Endothelial cell (in vitro differentiated cells): Measurements from ENCODE around the gene SPATA20. TPM values are rescaled to one million over a fixed set of nuclear protein-coding genes. Genes with fewer than 3 reads are reported as not detected.

Source experiments
- DNase-seq: peaks from one replicate; pipeline ENCODE4 v3.0.0; 2021; ENCODE audit warnings: low spot score
- H3K27ac Mint-ChIP-seq: one replicate; pipeline ENCODE4 v1.8.0; 2021; ENCODE audit warnings: mixed read lengths, inconsistent platforms; ENCODE audit not compliant: unreplicated experiment
- H3K27me3 Mint-ChIP-seq: one replicate; pipeline ENCODE4 v1.8.0; 2021; ENCODE audit warnings: mild to moderate bottlenecking, moderate library complexity, mixed read lengths, inconsistent platforms; ENCODE audit not compliant: unreplicated experiment
- H3K36me3 Mint-ChIP-seq: one replicate; pipeline ENCODE4 v1.8.0; 2021; ENCODE audit warnings: mild to moderate bottlenecking, low read depth, mixed read lengths, inconsistent platforms; ENCODE audit not compliant: unreplicated experiment
- H3K4me1 Mint-ChIP-seq: one replicate; pipeline ENCODE4 v1.8.0; 2021; ENCODE audit warnings: mild to moderate bottlenecking, mixed read lengths, inconsistent platforms; ENCODE audit not compliant: unreplicated experiment
- H3K4me3 Mint-ChIP-seq: one replicate; pipeline ENCODE4 v1.8.0; 2021; ENCODE audit warnings: mild to moderate bottlenecking, mixed read lengths, inconsistent platforms; ENCODE audit not compliant: unreplicated experiment
- H3K9me3 Mint-ChIP-seq: one replicate; pipeline ENCODE4 v1.8.0; 2021; ENCODE audit warnings: mixed read lengths, inconsistent platforms; ENCODE audit not compliant: unreplicated experiment
- total RNA-seq: library from RNA; stranded (reverse); fragmentation: NEBNext Ultra II Directional; extraction: Animal tissue kit (Norgen Biotek cat#: 25700); gene quantifications from one replicate; pipeline ENCODE4 v1.2.1, GENCODE V29; 2021; ENCODE audit not compliant: unreplicated experiment
- TF ChIP-seq, protein P1 (sequence below): fragments of 200-600 bp; sonication (generic); IDR thresholded peaks from one replicate; pipeline ENCODE4 v1.5.0; 2021; ENCODE audit warnings: antibody characterized with exemption; ENCODE audit not compliant: unreplicated experiment

The SPATA20 gene
- total RNA-seq, 1 donor from 2014 or later = 72.5 TPM

DNA sequence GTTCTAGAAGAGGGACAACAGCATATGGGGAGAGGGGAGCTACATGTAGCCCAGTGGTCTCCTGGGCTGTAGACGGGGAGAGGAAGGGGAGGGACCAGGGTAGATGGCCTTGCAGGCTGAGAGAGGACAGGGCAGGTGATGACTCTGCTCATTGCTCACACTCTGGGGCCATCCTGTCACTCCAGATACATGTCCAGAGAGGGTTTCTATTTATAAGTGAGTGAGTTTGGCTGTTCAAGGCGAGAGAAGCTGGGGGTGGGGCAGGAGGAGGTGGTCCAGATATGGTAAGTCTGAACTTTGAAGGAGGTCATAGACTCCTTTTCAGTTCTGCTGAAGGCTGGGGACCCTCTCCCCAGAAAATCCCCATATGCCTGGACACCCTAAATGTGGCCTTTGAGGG is 35.8 kb downstream of the SPATA20 start:
- H3K9me3 Mint-ChIP-seq = no peaks in the 10 kb centered on the region
- TF ChIP-seq, protein P1, sequence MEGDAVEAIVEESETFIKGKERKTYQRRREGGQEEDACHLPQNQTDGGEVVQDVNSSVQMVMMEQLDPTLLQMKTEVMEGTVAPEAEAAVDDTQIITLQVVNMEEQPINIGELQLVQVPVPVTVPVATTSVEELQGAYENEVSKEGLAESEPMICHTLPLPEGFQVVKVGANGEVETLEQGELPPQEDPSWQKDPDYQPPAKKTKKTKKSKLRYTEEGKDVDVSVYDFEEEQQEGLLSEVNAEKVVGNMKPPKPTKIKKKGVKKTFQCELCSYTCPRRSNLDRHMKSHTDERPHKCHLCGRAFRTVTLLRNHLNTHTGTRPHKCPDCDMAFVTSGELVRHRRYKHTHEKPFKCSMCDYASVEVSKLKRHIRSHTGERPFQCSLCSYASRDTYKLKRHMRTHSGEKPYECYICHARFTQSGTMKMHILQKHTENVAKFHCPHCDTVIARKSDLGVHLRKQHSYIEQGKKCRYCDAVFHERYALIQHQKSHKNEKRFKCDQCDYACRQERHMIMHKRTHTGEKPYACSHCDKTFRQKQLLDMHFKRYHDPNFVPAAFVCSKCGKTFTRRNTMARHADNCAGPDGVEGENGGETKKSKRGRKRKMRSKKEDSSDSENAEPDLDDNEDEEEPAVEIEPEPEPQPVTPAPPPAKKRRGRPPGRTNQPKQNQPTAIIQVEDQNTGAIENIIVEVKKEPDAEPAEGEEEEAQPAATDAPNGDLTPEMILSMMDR = no peak
- H3K4me3 Mint-ChIP-seq = no peak overlapping the region
- H3K36me3 Mint-ChIP-seq = no peaks in the 10 kb centered on the region
- no peaks in the 10 kb centered on the region for H3K4me1 Mint-ChIP-seq
- peaks cover 11% of the 10 kb centered on the region for H3K27me3 Mint-ChIP-seq
- no peak overlapping the region for H3K27ac Mint-ChIP-seq
- DNase-seq = no peak

DNA sequence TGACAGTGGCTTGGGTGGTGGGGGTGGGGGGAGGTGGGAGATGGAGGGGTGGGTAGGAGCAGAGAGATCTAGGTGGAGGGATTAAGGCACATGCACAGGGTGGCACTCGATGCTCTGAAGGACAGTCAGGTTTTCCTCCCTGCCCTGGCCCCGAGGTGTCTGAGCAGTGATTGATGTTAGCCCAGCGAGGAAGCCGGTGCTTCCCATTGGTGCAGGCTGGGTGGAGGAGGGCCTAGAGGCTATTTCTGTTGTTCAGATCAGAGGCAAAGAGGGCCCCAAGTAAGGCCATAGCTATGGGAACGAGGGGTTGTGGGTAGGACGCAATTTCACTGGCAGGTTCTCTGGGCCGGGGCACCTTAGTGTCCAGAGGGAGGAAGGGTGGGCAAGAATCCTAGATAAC is 36.7 kb downstream of the SPATA20 start:
- TF ChIP-seq, protein P1 = no peak
- H3K27ac Mint-ChIP-seq = no peak overlapping the region
- DNase-seq = no peak

DNA sequence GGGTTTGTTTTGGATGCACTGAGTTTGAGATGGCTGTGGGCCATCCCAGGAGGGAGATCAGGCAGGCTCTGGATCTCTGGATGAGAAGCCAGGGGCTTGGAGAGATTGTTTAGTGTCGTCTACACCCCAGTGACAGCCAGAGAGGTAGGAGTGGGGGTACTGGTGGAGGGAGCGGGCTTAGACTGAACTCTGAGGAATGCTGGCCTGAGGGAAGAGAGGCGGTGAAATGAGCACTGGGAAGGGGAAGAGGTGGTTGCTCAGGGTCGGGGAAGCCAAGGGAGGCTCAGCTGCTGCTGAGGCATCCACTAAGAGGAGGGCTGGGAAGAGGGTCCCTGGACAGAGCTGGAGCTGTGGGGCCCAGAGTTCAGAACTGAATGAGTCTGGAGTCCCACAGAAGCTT is 37.1 kb downstream of the SPATA20 start:
- TF ChIP-seq, protein P1 = no peak
- Mint-ChIP-seq H3K9me3 (no peaks in the 10 kb centered on the region), H3K27ac (no peak overlapping the region), H3K36me3 (no peaks in the 10 kb centered on the region), H3K4me1 (no peaks in the 10 kb centered on the region), H3K4me3 (no peak overlapping the region), H3K27me3 (peaks cover 11% of the 10 kb centered on the region)
- no peak for DNase-seq

More for the DNA sequence above, 36.7 kb downstream of the SPATA20 start:
- H3K4me3 Mint-ChIP-seq = no peak overlapping the region
- H3K36me3 Mint-ChIP-seq = no peaks in the 10 kb centered on the region
- H3K4me1 Mint-ChIP-seq = no peaks in the 10 kb centered on the region
- peaks cover 11% of the 10 kb centered on the region for H3K27me3 Mint-ChIP-seq
- no peaks in the 10 kb centered on the region for H3K9me3 Mint-ChIP-seq

DNA sequence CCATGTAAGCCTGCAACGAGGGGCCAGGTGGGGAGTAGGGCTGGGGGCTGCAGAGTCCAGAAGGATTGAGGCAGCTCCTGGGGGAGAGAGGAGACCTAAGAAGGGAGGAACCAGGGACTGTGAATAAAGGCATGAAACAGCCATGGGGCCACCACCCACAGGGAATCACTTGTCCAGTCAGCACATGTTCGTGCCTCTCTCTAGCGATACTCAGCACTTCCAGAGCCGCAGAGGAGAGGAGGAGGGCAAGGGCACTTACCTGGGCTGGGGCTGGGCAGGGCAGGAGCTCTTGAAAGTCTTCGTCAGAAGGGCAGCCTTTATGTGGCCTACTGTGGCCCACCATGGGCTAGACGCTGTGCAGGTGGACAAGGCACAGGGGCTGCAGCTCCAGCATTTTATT is 37.8 kb downstream of the SPATA20 start:
- H3K4me1 Mint-ChIP-seq = no peaks in the 10 kb centered on the region
- no peaks in the 10 kb centered on the region for H3K9me3 Mint-ChIP-seq

DNA sequence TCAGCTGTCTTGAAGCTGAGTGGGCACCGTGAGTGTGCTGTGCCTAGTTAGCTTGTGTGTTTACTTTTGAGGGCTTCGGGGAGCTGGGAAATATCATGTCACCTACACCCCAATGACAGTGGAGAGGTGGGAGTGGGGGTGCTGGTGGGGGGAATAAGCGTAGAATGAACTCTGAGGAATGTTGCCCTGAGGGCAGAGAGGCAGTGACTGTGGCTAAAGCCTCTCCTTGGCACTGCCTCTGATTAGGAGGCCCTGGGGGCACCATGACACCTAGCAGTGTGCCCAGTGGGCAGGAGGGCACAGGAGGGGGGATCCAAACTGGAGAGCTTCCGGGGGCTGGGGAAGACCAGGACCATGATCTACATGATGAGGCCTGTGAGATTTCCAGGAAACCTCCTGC is 38.4 kb downstream of the SPATA20 start:
- Mint-ChIP-seq H3K4me1 (no peaks in the 10 kb centered on the region), H3K27me3 (peaks cover 11% of the 10 kb centered on the region), H3K36me3 (no peaks in the 10 kb centered on the region), H3K4me3 (no peak overlapping the region), H3K27ac (no peak overlapping the region), H3K9me3 (no peaks in the 10 kb centered on the region)
- TF ChIP-seq, protein P1 = no peak
- no peak for DNase-seq

More for the DNA sequence above, 37.8 kb downstream of the SPATA20 start:
- DNase-seq = no peak
- Mint-ChIP-seq H3K27me3 (peaks cover 13% of the 10 kb centered on the region), H3K27ac (no peak overlapping the region), H3K4me3 (no peak overlapping the region), H3K36me3 (no peaks in the 10 kb centered on the region)
- TF ChIP-seq, protein P1 = no peak
